CD4-positive, alpha-beta T cell treated with Interleukin-10 for 1 hour (primary cell): ENCODE measurements around the gene POLDIP2.

Source experiments
- DNase-seq: peaks from one replicate; pipeline ENCODE4 v3.0.0-alpha.2; 2020

Gene POLDIP2, protein sequence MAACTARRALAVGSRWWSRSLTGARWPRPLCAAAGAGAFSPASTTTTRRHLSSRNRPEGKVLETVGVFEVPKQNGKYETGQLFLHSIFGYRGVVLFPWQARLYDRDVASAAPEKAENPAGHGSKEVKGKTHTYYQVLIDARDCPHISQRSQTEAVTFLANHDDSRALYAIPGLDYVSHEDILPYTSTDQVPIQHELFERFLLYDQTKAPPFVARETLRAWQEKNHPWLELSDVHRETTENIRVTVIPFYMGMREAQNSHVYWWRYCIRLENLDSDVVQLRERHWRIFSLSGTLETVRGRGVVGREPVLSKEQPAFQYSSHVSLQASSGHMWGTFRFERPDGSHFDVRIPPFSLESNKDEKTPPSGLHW

DNA sequence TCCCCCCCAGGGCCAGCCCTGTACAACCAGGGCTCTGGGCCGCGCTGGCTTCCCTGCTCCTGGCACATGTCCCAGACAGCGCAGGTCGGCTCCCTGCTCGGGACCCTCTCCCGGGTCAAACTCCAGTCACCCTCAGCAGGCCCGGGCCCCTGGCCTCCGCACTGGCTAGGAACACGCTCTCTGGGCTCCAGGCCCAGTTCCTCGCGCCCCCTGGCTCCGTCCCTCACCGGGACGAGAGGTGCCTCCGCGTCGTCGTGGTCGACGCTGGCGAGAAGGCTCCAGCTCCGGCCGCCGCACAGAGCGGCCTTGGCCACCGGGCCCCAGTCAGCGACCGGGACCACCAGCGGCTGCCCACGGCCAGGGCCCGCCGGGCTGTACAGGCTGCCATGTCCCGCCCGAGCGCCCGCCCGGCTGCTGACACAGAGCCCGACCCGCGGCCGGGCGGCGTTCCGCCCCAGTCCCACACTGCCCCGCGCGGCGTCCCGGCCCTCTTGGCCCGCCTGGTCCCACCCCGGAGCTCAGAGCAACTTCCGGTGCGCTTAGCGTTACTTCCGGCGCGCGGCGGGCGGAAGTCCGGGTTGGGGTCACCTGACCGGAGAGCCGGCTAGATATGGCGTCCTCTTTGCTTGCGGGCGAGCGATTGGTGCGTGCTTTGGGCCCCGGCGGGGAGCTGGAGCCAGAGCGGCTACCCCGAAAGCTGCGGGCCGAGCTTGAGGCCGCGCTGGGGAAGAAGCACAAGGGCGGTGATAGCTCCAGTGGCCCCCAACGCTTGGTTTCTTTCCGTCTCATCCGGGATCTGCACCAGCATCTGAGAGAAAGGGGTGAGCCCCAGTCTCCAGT is at the start of gene POLDIP2:
TSS of gene POLDIP2 (minus strand) at position 467 of the 840 bp plus-strand sequence. CDS start at position 388, 79 bp downstream.
- DNase-seq: peak; percentile 97

- DNase-seq: no peak
These were observed 49.1 kb upstream of the POLDIP2 start for GRCh38 chr17:28406473-28406814.

DNA sequence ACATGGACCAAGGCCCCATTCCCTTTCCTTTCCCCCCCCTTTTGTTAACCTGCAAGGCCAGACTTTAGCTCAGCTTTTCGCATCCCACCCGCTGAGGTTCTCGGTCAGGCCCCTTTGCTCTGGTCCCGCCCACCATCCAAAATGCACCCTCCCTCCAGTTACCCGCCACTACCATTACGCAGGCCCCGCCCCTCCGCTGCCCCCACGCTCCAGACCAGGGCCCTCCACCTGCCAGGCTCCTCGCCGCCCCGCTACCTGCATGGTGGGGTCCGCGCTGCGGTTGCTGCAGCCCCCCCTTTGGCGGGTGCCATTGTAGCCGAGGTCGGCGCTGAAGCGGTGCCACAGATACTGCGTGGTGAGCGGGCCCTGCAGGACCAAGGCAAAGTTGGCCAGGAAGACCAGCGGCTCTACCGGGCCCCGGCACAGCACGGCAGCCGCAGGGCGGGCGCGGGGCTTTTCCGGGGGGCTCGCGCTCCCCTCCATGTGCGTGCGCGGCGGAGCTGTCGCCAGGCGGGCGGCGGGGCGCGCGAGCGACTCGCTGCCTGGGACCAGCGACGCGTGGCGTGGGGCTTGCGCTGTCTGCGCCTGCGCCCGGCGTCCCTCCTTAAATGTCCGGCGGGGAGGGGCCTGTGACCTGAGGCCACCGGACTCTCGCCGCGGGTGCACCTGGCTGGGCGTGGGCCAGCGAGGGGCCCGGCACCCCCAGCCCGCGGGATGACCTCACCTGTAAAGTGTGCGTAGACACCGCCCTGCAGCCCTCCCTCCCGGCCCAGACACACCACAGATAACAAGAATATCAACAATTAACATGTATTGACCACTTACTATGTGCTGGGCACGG is 48.5 kb upstream of the POLDIP2 start, which contains the start of gene SLC46A1:
TSS of gene SLC46A1 (minus strand) at position 581 of the 841 bp plus-strand sequence. CDS start at position 483, 98 bp downstream.
- DNase-seq: peak; percentile 20

- DNase-seq: no peak
These were observed 47.7 kb upstream of the POLDIP2 start for GRCh38 chr17:28404812-28405570.

GRCh38 chr17:28404461-28404811 is 47.1 kb upstream of the POLDIP2 start:
- no peak for DNase-seq

DNA sequence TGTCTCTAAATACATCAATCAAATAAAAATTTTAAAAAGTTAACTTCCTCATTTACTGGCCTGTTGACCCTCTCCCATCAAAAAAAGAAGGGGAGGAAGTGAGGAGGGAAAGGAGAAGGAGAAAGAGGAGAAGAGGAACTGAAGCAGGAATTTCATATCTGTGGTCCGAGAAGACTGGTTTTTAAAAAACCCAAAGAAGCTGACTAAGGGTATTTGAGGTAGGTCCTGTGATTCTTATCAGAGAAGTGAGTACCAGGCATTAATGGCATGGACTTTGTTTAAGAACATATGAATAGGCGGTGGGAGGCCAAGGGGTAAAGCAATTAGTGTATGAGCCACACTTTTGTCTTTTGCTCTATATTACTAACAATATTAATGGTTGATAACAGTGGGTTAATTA is 46.7 kb upstream of the POLDIP2 start:
- no peak for DNase-seq

GRCh38 chr17:28402844-28403243 is 45.5 kb upstream of the POLDIP2 start:
- DNase-seq: no peak

- no peak for DNase-seq
These were observed 44.9 kb upstream of the POLDIP2 start for GRCh38 chr17:28402224-28402630.

GRCh38 chr17:28399808-28400207 is 42.5 kb upstream of the POLDIP2 start:
- no peak for DNase-seq

DNA sequence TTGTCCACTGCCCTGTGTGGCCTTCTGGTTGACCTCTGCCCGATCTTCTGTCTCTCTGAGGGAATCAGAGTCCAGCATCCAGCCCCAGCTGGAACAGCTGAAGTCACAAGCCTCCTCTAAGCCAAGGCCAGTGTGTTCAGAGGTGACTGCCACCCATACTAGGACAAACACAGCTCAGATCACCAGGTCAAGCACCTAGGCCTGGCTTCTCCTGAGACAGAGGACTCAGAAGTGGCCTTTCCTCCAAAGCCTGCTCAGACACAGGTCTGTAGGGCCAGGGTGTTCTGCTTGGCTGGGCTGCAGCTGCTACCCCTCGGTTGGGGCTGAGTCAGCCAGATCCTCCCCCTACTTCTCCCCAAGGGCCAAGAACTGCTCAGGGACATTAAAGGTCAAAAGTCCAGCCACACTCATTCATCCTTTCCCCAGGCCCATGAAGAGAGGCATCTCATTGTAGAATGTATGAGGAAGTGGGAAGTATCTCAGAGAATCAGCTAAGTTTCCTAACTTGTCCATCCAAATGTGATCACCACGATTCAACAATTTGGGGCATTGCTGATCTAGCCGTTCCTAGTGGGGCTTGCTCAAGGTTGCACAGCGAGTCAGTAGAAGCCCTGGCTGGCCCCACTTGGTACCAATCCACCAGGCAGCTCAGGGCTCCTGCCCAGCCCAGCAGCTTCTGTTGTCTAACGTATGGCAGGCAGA is 41.1 kb upstream of the POLDIP2 start:
- no peak for DNase-seq

- DNase-seq: no peak
These were observed 40.5 kb upstream of the POLDIP2 start for GRCh38 chr17:28397687-28398279.

DNA sequence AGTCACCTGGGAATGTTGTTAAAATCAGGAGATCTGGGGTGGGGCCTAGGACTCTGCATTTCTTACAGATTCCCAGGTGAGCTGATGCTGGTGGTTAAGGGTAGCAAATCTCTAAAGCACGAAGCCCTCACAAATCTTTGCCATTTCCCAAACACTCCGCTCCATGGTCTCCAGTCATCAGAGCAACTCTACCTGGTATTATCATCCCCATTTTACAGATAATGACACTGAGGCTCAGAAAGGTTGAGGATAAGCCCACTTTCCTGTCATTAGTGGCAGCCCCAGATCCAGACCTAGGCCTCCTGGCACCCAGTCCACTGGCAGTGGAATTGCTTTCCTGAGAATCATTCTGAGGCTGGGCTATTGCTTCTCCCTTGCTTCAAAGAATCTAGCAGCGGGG is 39.9 kb upstream of the POLDIP2 start:
- no peak for DNase-seq

- DNase-seq: no peak
These were observed 39.4 kb upstream of the POLDIP2 start for GRCh38 chr17:28396635-28397239.

DNA sequence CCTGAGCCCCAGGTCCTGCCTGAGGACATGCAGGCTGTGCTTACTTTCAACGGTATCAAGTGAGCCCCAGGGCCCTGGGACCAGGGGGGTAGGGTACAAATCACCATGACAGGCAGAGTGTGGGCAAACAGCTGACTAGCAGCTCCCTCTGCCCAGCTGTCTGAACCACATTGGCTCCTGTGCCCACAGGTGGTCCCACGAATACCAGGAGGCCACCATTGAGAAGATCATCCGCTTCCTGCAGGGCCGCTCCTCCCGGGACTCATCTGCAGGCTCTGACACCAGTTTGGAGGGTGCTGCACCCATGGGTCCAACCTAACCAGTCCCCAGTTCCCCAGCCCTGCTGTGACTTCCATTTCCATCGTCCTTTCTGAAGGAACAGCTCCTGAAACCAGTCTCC is 38.6 kb upstream of the POLDIP2 start:
- DNase-seq: no peak

DNA sequence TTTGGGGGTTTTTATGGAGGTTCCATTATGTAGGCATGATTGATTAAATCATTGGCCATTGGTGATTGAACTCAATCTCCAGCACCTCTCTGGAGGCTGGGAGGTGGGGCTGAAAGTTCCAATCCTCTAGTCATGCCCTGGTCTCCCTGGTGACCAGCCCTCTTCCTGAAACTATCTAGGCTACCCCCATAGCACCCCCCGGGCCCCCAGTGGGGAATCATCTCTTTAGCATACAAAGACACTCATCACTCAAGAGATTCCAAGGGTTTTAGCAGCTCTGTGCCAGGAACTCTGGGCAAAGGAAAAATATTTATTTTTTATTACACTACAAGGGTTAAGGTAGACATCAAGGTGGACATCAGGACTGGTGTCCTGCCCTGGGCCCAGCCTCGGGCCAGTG is 38.1 kb upstream of the POLDIP2 start:
- no peak for DNase-seq

GRCh38 chr17:28394337-28395116 is 37.2 kb upstream of the POLDIP2 start:
- DNase-seq: no peak

GRCh38 chr17:28392491-28392890 is 35.2 kb upstream of the POLDIP2 start:
- DNase-seq: no peak

GRCh38 chr17:28391401-28391800 is 34.1 kb upstream of the POLDIP2 start:
- DNase-seq: no peak

DNA sequence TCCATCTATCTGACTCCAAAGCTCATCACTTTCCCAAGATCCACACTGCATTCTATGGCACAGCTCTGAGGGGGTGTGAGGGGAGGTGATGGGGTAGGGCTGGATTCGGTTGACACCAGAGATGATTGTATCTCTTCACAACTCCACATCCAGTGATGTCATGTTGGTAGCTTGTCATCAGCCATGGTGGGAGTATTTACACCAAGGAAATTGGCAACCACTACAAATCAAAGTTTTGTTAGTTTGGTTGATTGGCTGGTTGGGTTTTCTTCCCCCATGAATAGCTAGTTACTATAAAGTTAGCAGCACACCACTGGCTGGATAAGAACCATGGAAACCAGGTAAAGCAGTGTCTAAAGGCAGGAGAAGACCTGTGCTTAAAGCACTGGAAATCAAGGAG is 33.7 kb upstream of the POLDIP2 start:
- DNase-seq: no peak

- no peak for DNase-seq
These were observed 33.2 kb upstream of the POLDIP2 start for GRCh38 chr17:28390563-28390962.
